Small intestine (tissue), 7 donors: ENCODE results near the gene LTB4R2. TPM values are rescaled to one million over a fixed set of nuclear protein-coding genes. Genes with fewer than 3 reads are reported as not detected.

Source experiments
- DNase-seq, 2 donors: peaks; one replicate each; pipeline versions ENCODE4 v3.0.0 to v3.0.0-alpha.2; 2013
- FAIRE-seq: peaks from 2 replicates; lab custom pipeline; 2012; peaks lifted over from hg19 to GRCh38; lab: Jason Lieb, UNC
- H3K27ac ChIP-seq, 3 donors: one replicate each; pipeline ENCODE4 v1.5.1; 2013; ENCODE audit warnings: low read length in 2 of 3, mild to moderate bottlenecking in 2 of 3, control low read depth in 1 of 3, inconsistent platforms in 1 of 3, low read depth in 1 of 3, moderate library complexity in 1 of 3
- H3K27me3 ChIP-seq, 3 donors: one replicate each; pipeline ENCODE4 v1.6.1; 2013; ENCODE audit warnings: low read length in 3 of 3, inconsistent platforms in 1 of 3; ENCODE audit not compliant: control insufficient read depth in 3 of 3, insufficient read depth in 3 of 3
- H3K36me3 ChIP-seq, 3 donors: one replicate each; pipeline ENCODE4 v1.6.1; 2013; ENCODE audit warnings: low read length in 3 of 3, inconsistent platforms in 1 of 3, low read depth in 1 of 3, mild to moderate bottlenecking in 1 of 3, moderate library complexity in 1 of 3; ENCODE audit not compliant: control insufficient read depth in 3 of 3, insufficient read depth in 2 of 3
- H3K4me1 ChIP-seq, 3 donors: one replicate each; pipeline ENCODE4 v1.6.1; 2013; ENCODE audit warnings: low read length in 2 of 3, inconsistent platforms in 1 of 3, low read depth in 1 of 3, mild to moderate bottlenecking in 1 of 3, moderate library complexity in 1 of 3; ENCODE audit not compliant: control insufficient read depth in 3 of 3, insufficient read depth in 2 of 3
- H3K4me3 ChIP-seq, 3 donors: one replicate each; pipeline ENCODE4 v1.5.1; 2013; ENCODE audit warnings: low read length in 3 of 3, control low read depth in 1 of 3, inconsistent platforms in 1 of 3, low read depth in 1 of 3, mild to moderate bottlenecking in 1 of 3, moderate library complexity in 1 of 3
- H3K9me3 ChIP-seq, 2 donors: one replicate each; pipeline ENCODE4 v1.6.1; 2013; ENCODE audit warnings: low read depth in 1 of 2, low read length in 1 of 2; ENCODE audit not compliant: control insufficient read depth in 2 of 2, insufficient read depth in 1 of 2
- WGBS, 3 donors: extraction: QIAGEN DNeasy Blood & Tissue Kit; methylation state at CpG; one replicate each; pipeline ENCODE4 v1.1.7; 2013; 5-methylcytosine and 5-hydroxymethylcytosine counted together
- polyA plus RNA-seq, 4 donors: library from polyadenylated mRNA; stranded (reverse) in 3 of 4; unstranded in 1 of 4; fragments of 200-250 nt in 3 of 4; fragments of 120-200 nt in 1 of 4; gene quantifications; one replicate each; pipeline versions ENCODE4 v1.2.1 to v1.2.3, GENCODE V29; 2013
- donor health status: healthy with polysubstance abuse.
- donor health status: control.
- donor health status: control.
- donor health status: Bipolar disorder and iron deficiency.
- donor health status: healthy.

The LTB4R2 gene
- polyA plus RNA-seq, 4 donors, result 0.89 to 4.7 (median 2.3) TPM

DNA sequence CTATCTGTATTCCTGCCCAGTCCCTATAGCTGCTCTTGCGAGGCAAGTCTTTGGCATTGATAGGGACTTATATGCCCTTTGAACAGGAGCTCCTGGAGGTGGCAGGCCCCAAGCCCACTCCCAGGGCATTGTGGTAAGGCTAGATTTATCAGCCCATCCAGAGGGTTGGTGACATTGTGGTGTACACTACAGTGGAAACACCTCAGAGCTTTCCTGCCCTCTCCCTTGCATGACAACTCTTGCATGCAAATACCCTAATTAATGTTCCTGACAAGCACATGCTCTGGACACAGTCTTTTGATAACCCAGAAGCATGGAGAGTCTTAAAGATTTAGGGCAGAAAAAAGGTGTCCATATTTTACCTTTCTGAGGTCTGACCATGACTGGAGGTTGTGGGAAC lies 30.7 kb downstream of the LTB4R2 start:
- Histone ChIP-seq H3K36me3 (peaks cover 0 to 29% (median 7%) of the 10 kb centered on the region in 3 donors), H3K4me1 (peaks cover 4 to 14% (median 10%) of the 10 kb centered on the region in 3 donors), H3K4me3 (no peak overlapping the region), H3K27ac (no peak overlapping the region), H3K27me3 (peaks cover 0 to 10% (median 0%) of the 10 kb centered on the region in 3 donors), H3K9me3 (no peaks in the 10 kb centered on the region)
- DNase-seq (no peak), FAIRE-seq (no peak)
- WGBS, 3 donors, result 85 to 94% (median 89%) methylated on average over 1 of the region's 1 CpG

DNA sequence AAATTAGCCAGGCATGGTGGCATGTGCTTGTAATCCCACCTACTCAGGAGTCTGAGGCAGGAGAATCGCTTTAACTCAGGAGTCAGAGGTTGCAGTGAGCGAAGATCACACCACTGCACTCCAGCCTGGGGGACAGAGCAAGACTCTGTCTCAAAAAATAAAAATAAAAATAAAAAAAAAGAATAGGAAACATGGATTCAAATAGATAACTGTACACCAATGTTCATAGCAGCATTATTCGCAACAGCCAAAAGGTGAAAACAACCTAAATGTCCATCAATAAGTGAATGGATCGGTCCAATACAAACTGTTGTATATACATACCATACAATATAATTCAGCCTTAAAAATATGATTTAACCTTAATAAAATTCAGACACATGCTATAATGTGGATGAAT lies 32.9 kb downstream of the LTB4R2 start:
- Histone ChIP-seq H3K9me3 (no peaks in the 10 kb centered on the region), H3K27ac (no peak overlapping the region), H3K4me1 (peaks cover 6 to 27% (median 10%) of the 10 kb centered on the region in 3 donors), H3K36me3 (peaks cover 0 to 10% (median 0%) of the 10 kb centered on the region in 3 donors), H3K27me3 (peaks cover 0 to 4% (median 0%) of the 10 kb centered on the region in 3 donors), H3K4me3 (no peak overlapping the region)
- no peak for DNase-seq
- FAIRE-seq, result no peak
- WGBS, 3 donors, result 97% methylated on average over 4 of the region's 4 CpGs

DNA sequence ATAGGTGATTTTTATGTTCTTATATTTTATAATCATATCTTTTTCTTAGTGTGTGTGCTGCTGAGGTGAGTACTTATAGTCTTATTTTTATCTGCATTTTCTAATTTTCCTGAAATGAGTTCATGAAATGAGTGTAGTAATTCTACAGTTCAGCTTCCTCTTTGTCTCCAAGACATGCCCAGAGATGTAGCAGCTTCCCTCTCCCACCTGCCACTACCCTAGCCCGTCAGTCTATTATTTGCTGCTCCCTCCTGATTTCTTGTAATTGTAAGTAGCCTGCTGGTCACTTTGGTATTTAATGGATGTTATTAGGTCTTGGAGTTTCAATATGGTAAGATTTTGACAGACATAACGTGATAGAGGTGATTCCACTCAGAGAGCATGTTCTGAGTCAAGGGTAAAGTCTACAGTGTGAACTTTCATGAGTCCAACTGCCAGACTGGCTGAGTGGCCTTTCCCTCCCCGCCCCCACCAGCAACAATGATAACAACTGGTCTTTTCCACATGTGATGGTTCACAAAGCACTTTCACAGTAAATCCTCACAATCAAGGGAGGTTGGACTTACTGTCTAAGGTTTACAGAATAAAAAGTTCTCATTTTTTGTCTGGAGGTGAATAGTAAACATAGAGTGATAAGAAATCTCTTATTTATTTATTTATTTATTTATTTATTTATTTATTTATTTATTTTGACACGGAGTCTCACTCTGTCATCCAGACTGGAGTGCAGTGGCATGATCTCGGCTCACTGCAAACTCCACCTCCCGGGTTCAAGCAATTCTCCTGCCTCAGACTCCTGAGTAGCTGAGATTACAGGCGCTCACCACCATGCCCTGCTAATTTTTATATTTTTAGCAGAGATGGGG lies 34.1 kb downstream of the LTB4R2 start:
- H3K4me1 ChIP-seq, result peaks cover 2 to 25% (median 3%) of the 10 kb centered on the region in 3 donors
- FAIRE-seq (no peak), DNase-seq (peak; percentile 90 to 91)
- no peak overlapping the region for H3K4me3 ChIP-seq
- WGBS, 3 donors, result 23 to 62% (median 40%) methylated on average over 7 of the region's 7 CpGs
- H3K27ac ChIP-seq, result peak overlapping the region in 2 of 3 donors; percentile 51 to 77
- H3K9me3 ChIP-seq, result no peaks in the 10 kb centered on the region
- no peaks in the 10 kb centered on the region for H3K27me3 ChIP-seq
- H3K36me3 ChIP-seq, result no peaks in the 10 kb centered on the region

DNA sequence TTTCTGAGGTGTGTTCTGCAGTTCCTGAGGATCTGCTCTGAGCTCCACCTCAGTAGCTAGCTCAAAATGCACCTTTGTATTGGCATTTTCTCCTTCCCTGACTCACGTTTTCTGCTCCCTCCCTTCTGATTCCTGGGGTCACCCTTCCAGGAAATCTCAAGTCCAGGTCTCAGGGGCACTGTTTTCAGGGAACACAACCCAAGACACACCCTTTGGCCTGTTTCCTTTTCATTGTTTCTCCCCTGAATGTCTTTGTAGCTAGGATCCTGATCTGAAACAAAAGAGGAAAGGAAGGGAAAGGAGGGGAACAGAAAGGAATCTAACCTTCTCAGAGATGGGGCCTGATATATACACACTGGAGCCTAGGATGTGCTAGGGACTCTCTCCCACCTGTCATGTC lies 37.2 kb downstream of the LTB4R2 start:
- peaks cover 0 to 19% (median 2%) of the 10 kb centered on the region in 3 donors for H3K4me1 ChIP-seq
- H3K27me3 ChIP-seq, result no peaks in the 10 kb centered on the region
- no peak overlapping the region for H3K27ac ChIP-seq
- DNase-seq (peak; percentile 32 to 39), FAIRE-seq (no peak)
- no peaks in the 10 kb centered on the region for H3K9me3 ChIP-seq
- 0 to 27% (median 6%) methylated on average over 1 of the region's 1 CpG for WGBS, 3 donors
- H3K4me3 ChIP-seq, result no peak overlapping the region
- no peaks in the 10 kb centered on the region for H3K36me3 ChIP-seq

DNA sequence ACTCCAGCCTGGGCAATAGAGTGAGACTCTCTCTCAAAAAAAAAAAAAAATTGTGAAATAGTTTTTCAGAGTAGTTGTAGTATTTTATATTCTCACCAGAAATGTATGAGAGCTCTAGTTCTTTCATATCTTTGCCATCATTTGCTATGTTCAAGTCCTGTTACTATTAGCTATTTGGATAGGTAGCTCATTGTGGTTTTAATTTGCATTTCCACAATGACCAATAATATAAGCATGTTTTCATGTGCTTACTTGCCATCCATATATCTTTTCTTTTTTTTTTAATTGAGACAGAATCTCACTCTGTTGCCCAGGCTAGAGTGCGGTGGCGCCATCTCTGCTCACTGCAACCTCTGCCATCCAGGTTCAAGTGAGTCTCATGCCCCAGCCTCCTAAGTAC lies 38.2 kb downstream of the LTB4R2 start:
- WGBS, 3 donors, result 96 to 100% (median 100%) methylated on average over 2 of the region's 2 CpGs
- no peaks in the 10 kb centered on the region for H3K36me3 ChIP-seq
- H3K4me3 ChIP-seq, result no peak overlapping the region
- peaks cover 0 to 22% (median 2%) of the 10 kb centered on the region in 3 donors for H3K4me1 ChIP-seq
- H3K27me3 ChIP-seq, result no peaks in the 10 kb centered on the region
- no peaks in the 10 kb centered on the region for H3K9me3 ChIP-seq
- FAIRE-seq (no peak), DNase-seq (no peak)
- H3K27ac ChIP-seq, result no peak overlapping the region

DNA sequence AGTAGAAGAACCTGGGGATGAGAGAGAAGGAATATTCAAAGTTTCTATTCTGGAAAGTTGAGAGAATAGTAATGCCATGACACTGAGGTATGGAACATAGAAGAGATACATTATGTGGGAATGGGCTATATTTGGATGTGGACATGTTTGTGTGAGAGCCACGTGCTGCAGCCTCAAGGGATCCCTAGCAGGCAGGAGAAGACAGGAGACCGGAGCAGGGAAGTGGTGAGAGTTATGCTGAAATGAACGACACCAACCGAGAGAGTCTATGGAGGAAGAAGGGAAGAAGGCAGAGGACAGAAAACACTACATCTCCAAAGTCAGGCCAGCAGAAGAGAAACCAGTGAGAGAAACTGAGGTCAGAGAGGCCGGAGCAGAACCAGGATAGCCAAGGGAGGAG lies 39.8 kb downstream of the LTB4R2 start:
- FAIRE-seq (no peak), DNase-seq (no peak)
- WGBS, 3 donors, result 73 to 89% (median 89%) methylated on average over 5 of the region's 5 CpGs
- Histone ChIP-seq H3K4me3 (no peak overlapping the region), H3K27me3 (no peaks in the 10 kb centered on the region), H3K4me1 (peaks cover 0 to 32% (median 2%) of the 10 kb centered on the region in 3 donors), H3K36me3 (no peaks in the 10 kb centered on the region), H3K9me3 (no peaks in the 10 kb centered on the region), H3K27ac (no peak overlapping the region)

DNA sequence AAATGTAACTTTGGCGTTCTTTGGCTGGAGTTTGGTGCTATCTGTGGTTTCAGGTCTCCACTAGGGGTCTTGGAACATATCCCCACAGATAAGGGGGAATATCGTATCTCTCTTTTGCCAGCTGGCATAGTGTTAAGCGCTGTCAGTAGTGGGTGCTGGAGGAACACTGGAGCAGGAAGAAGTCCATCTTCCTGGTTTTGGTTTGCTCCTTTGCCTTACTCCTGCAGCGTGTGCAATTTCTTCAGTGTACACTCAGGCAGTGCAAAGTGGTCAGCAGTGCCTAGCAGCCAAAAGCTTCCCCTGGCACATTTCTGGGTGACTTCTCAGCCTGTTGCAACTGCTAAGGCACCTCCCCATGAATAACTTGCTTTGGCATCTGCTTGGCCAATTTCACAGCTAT lies 41.6 kb downstream of the LTB4R2 start:
- Histone ChIP-seq H3K9me3 (no peaks in the 10 kb centered on the region), H3K4me1 (peaks cover 0 to 32% (median under 1%) of the 10 kb centered on the region in 3 donors), H3K27ac (no peak overlapping the region), H3K27me3 (no peaks in the 10 kb centered on the region), H3K36me3 (no peaks in the 10 kb centered on the region), H3K4me3 (no peak overlapping the region)
- DNase-seq (peak; percentile 17 to 28), FAIRE-seq (no peak)
- 17 to 36% (median 20%) methylated on average over 4 of the region's 4 CpGs for WGBS, 3 donors

DNA sequence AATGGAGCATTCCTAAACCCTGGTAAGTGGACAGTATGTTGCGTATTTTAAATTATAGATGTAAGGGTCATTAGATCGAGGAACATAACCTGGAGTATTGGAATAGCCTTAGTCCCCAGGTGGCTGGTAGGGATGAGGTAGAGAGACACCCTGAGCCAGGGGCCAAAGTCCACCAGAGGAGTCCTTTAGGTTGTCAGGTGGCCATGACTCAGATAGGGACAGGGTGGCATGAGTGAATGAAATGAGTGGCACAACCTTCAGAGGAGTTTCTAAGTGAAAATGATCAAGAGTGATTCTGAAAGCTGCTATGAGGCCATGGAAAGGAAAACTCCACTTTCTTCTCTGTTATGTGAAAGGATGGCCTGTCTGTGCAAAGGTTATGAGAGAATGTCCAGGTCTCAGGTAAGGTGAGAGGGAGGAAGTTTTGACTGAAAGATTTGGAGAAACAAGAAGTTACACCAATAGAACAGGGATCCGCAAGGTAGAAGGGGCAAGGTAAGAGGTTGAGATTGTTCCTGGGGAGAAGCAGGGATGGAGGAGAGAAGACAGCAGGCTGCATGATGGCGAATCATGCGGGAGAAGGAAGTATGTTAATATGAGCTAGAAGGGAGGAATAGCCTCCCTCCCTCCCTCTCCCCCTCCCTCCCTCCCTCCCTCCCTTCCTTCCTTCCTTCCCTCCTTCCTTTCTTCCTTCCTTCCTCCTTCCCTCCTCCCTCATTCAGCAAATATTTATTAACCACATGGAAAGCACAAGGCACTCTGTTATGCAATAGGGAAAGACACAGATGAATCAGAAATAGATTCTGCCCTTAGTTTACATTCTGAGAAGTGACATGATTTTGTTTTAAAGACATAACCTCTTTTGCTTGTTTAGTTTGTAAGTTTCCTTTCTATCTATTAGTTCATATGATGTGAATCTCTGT lies 43.9 kb downstream of the LTB4R2 start:
- Histone ChIP-seq H3K4me3 (no peak overlapping the region), H3K9me3 (no peaks in the 10 kb centered on the region), H3K4me1 (peaks cover 0 to 19% (median 0%) of the 10 kb centered on the region in 3 donors), H3K27me3 (no peaks in the 10 kb centered on the region), H3K27ac (peak overlapping the region; percentile 59 to 88 (median 68)), H3K36me3 (no peaks in the 10 kb centered on the region)
- FAIRE-seq, result no peak
- DNase-seq, result peak; percentile 82 to 95
- 33 to 67% (median 64%) methylated on average over 5 of the region's 5 CpGs for WGBS, 3 donors
